Nephron (organoid): ENCODE results near the gene PLAAT2.
A peak's percentile ranks its signal among the peaks of the same experiment; 100 is the strongest.

Source experiments
- H3K27ac Mint-ChIP-seq, 3 experiments: 2 replicates each; pipeline ENCODE4 v1.8.0; 2020; ENCODE audit warnings: mixed read lengths in 3 of 3, mild to moderate bottlenecking in 2 of 3, moderate library complexity in 1 of 3
- H3K27me3 Mint-ChIP-seq: 2 replicates; pipeline ENCODE4 v1.8.0; 2021; ENCODE audit warnings: low read depth, mild to moderate bottlenecking, moderate library complexity, mixed read lengths
- H3K36me3 Mint-ChIP-seq: 2 replicates; pipeline ENCODE4 v1.8.0; 2020; ENCODE audit warnings: low read depth, mixed read lengths
- H3K4me1 Mint-ChIP-seq: 2 replicates; pipeline ENCODE4 v1.8.0; 2020; ENCODE audit warnings: mixed read lengths
- H3K4me3 Mint-ChIP-seq, 3 experiments: 2 replicates each; pipeline ENCODE4 v1.8.0; 2020; ENCODE audit warnings: mild to moderate bottlenecking in 3 of 3, mixed read lengths in 3 of 3, moderate library complexity in 2 of 3
- H3K9me3 Mint-ChIP-seq: 2 replicates; pipeline ENCODE4 v1.8.0; 2020; ENCODE audit warnings: mixed read lengths
- TF ChIP-seq, protein P1 (sequence below), 3 experiments: fragments of 200-600 bp; sonication (generic); IDR thresholded peaks; one replicate each; pipeline ENCODE4 v1.5.0; 2021; ENCODE audit warnings: antibody characterized with exemption in 3 of 3; ENCODE audit not compliant: unreplicated experiment in 3 of 3

The PLAAT2 gene

GRCh38 chr11:63520606-63521170 is 42.5 kb downstream of the PLAAT2 start:
- H3K27me3 Mint-ChIP-seq, result no peaks in the 10 kb centered on the region
- TF ChIP-seq, protein P1, sequence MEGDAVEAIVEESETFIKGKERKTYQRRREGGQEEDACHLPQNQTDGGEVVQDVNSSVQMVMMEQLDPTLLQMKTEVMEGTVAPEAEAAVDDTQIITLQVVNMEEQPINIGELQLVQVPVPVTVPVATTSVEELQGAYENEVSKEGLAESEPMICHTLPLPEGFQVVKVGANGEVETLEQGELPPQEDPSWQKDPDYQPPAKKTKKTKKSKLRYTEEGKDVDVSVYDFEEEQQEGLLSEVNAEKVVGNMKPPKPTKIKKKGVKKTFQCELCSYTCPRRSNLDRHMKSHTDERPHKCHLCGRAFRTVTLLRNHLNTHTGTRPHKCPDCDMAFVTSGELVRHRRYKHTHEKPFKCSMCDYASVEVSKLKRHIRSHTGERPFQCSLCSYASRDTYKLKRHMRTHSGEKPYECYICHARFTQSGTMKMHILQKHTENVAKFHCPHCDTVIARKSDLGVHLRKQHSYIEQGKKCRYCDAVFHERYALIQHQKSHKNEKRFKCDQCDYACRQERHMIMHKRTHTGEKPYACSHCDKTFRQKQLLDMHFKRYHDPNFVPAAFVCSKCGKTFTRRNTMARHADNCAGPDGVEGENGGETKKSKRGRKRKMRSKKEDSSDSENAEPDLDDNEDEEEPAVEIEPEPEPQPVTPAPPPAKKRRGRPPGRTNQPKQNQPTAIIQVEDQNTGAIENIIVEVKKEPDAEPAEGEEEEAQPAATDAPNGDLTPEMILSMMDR (IDR thresholded peaks at IDR 0.05; ENCODE audit: unreplicated experiment in 3 of 3), result no peak
- peaks cover 14% of the 10 kb centered on the region for H3K9me3 Mint-ChIP-seq
- H3K36me3 Mint-ChIP-seq, result no peaks in the 10 kb centered on the region
- no peak overlapping the region for H3K4me3 Mint-ChIP-seq
- no peaks in the 10 kb centered on the region for H3K4me1 Mint-ChIP-seq
- no peak overlapping the region for H3K27ac Mint-ChIP-seq

DNA sequence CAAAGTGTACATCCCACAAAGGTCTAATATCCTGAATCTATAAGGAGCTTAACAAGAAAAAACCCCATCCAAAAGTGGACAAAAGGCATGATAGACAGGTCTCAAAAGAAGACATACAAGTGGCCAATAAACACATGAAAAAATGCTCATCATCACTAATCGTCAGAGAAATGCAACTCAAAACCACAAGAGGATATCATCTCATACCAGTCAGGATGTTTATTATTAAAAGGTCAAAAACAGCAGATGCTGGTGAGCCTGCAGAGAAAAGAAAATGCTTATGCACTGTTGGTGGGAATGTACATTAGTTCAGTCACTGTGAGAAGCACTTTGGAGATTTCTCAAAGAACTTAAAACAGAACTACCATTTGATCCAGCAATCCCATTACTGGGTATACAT is 44.6 kb downstream of the PLAAT2 start:
- H3K27ac Mint-ChIP-seq, result no peak overlapping the region
- H3K4me3 Mint-ChIP-seq, result no peak overlapping the region
- H3K36me3 Mint-ChIP-seq, result no peaks in the 10 kb centered on the region
- TF ChIP-seq, protein P1 (IDR thresholded peaks at IDR 0.05; ENCODE audit: unreplicated experiment in 3 of 3), result no peak
- H3K27me3 Mint-ChIP-seq, result no peaks in the 10 kb centered on the region
- H3K4me1 Mint-ChIP-seq, result no peaks in the 10 kb centered on the region
- peaks cover 13% of the 10 kb centered on the region for H3K9me3 Mint-ChIP-seq

- H3K4me1 Mint-ChIP-seq, result no peaks in the 10 kb centered on the region
- TF ChIP-seq, protein P1 (IDR thresholded peaks at IDR 0.05; ENCODE audit: unreplicated experiment in 3 of 3), result no peak
- H3K36me3 Mint-ChIP-seq, result no peaks in the 10 kb centered on the region
- H3K4me3 Mint-ChIP-seq, result no peak overlapping the region
- H3K9me3 Mint-ChIP-seq, result peaks cover 7% of the 10 kb centered on the region
- H3K27me3 Mint-ChIP-seq, result no peaks in the 10 kb centered on the region
- no peak overlapping the region for H3K27ac Mint-ChIP-seq
Observed at GRCh38 chr11:63517156-63517555, 46.0 kb downstream of the PLAAT2 start.

GRCh38 chr11:63516109-63516508 is 47.1 kb downstream of the PLAAT2 start:
- Mint-ChIP-seq H3K27ac (no peak overlapping the region), H3K4me3 (no peak overlapping the region), H3K27me3 (peaks cover 2% of the 10 kb centered on the region), H3K4me1 (peaks cover 2% of the 10 kb centered on the region), H3K36me3 (no peaks in the 10 kb centered on the region), H3K9me3 (peaks cover 7% of the 10 kb centered on the region)
- TF ChIP-seq, protein P1 (IDR thresholded peaks at IDR 0.05; ENCODE audit: unreplicated experiment in 3 of 3), result no peak

DNA sequence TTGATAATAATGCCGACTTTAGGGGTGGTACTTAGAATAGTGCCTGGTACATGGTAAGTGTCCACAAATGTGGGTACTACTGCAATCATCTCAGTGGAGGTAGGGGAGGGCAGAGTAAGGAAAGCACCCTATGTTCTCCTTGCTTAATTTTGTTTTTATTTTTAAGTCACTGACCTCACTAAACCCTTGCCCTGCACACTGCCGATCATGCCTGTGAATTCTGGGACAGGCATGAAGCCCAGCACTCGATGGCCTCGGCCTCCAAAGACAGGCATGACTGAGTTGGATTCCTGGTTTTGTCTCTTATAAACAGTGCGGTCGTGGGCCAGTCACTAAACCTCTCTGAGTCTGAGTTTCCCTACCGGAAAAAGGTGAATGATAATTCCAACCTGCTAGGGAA is 50.4 kb downstream of the PLAAT2 start:
- Mint-ChIP-seq H3K27me3 (peaks cover 4% of the 10 kb centered on the region), H3K4me3 (no peak overlapping the region), H3K27ac (no peak overlapping the region), H3K4me1 (peaks cover 5% of the 10 kb centered on the region), H3K36me3 (no peaks in the 10 kb centered on the region), H3K9me3 (peaks cover 2% of the 10 kb centered on the region)
- TF ChIP-seq, protein P1 (IDR thresholded peaks at IDR 0.05; ENCODE audit: unreplicated experiment in 3 of 3), result no peak

- Mint-ChIP-seq H3K27ac (peak overlapping the region in 2 of 3 experiments; percentile 40 to 67), H3K4me3 (no peak overlapping the region), H3K36me3 (no peaks in the 10 kb centered on the region), H3K4me1 (peaks cover 5% of the 10 kb centered on the region), H3K9me3 (no peaks in the 10 kb centered on the region), H3K27me3 (peaks cover 4% of the 10 kb centered on the region)
- TF ChIP-seq, protein P1 (IDR thresholded peaks at IDR 0.05; ENCODE audit: unreplicated experiment in 3 of 3), result no peak
Observed at GRCh38 chr11:63511048-63511748, 52.0 kb downstream of the PLAAT2 start.
